ENCODE measurements around the gene GPR162. TPM values are rescaled to one million over a fixed set of nuclear protein-coding genes. Genes with fewer than 3 reads are reported as not detected.

The GPR162 gene
- total RNA-seq, 2 experiments from 2014 or later = 0.30 to 0.51 TPM

DNA sequence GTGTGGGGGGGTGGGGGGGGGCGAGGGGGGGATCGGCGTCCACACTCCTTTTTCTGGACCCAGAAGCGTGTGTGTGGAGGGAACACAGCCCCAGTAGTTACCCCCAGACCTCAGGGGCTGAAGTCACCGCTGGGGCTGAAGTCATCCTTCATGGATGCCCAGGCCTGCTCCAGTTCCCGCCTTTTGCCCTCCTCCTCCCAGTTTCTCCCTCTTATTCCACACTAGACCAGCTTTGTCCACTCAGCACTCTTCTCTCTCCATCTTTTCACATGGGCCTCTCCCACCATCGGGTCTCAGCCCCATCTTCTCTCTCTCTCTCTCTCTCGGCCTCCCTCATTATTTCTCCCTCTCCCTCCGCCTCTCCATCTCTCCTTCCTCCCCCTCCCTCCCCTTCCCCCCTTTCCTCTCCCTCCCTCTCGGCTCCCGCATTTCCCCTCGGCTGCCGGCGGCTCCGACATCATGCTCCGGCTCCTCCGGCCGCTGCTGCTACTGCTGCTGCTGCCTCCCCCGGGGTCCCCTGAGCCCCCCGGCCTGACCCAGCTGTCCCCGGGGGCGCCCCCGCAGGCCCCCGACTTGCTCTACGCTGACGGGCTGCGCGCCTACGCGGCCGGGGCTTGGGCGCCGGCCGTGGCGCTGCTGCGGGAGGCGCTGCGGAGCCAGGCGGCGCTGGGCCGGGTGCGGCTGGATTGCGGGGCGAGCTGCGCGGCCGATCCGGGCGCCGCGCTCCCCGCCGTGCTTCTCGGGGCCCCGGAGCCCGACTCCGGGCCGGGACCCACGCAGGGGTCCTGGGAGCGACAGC lies 6.6 kb downstream of the GPR162 start, which contains the start of gene P3H3:
TSS of gene P3H3 (plus strand) at position 426 of the 799 bp plus-strand sequence. CDS start at position 460, 34 bp downstream.
- Mint-ChIP-seq H3K27me3 (peaks cover 64% of the 10 kb centered on the region), H3K9me3 (no peaks in the 10 kb centered on the region)
- POLR2A ChIA-PET = interaction anchor here (1.1 to 1.7 kb wide), 3 partner anchors 23 to 45 kb away, joined by 3 to 5 read pairs (median 4); partner anchors contain the start of genes CD4, CDCA3 and SPSB2

GRCh38 chr12:6828781-6829535 lies 7.3 kb downstream of the GPR162 start:
- Mint-ChIP-seq H3K4me1 (peaks cover 15% of the 10 kb centered on the region), H3K27me3 (peaks cover 61% of the 10 kb centered on the region), H3K27ac (peak overlapping the region; percentile 70), H3K36me3 (no peaks in the 10 kb centered on the region), H3K9me3 (no peaks in the 10 kb centered on the region), H3K4me3 (peak overlapping the region; percentile 82)
- DNase-seq = peak; percentile 64
- ATAC-seq (ENCODE audit: low read depth) = peak; percentile 50
- POLR2A ChIA-PET = interaction anchor here (0.6 to 1.7 kb wide), 5 partner anchors 22 to 249 kb away, joined by 3 to 7 read pairs (median 5); partner anchors contain the start of genes CD4, CDCA3, MLF2 and SPSB2

More for the DNA sequence above, 6.6 kb downstream of the GPR162 start, which contains the start of gene P3H3:
- H3K27ac Mint-ChIP-seq = peak within 1 kb of the TSS; percentile 70
- H3K4me3 Mint-ChIP-seq = peak within 1 kb of the TSS; percentile 84
- peak; percentile 63 for DNase-seq
- peaks cover 15% of the 10 kb centered on the region for H3K4me1 Mint-ChIP-seq
- peak; percentile 44 for ATAC-seq (ENCODE audit: low read depth)
- H3K36me3 Mint-ChIP-seq = no peaks in the 10 kb centered on the region

- DNase-seq = no peak
- POLR2A ChIA-PET = interaction anchor here (0.6 to 1.4 kb wide), 5 partner anchors 41 to 250 kb away, joined by 3 to 7 read pairs (median 4); partner anchors contain the start of genes CD4, MLF2 and SPSB2
- Mint-ChIP-seq H3K27ac (no peak overlapping the region), H3K9me3 (no peaks in the 10 kb centered on the region), H3K27me3 (peaks cover 58% of the 10 kb centered on the region), H3K4me3 (peak overlapping the region; percentile 82), H3K4me1 (peaks cover 15% of the 10 kb centered on the region), H3K36me3 (no peaks in the 10 kb centered on the region)
- no peak for ATAC-seq (ENCODE audit: low read depth)
Observed at GRCh38 chr12:6829536-6830220, 8.1 kb downstream of the GPR162 start.

DNA sequence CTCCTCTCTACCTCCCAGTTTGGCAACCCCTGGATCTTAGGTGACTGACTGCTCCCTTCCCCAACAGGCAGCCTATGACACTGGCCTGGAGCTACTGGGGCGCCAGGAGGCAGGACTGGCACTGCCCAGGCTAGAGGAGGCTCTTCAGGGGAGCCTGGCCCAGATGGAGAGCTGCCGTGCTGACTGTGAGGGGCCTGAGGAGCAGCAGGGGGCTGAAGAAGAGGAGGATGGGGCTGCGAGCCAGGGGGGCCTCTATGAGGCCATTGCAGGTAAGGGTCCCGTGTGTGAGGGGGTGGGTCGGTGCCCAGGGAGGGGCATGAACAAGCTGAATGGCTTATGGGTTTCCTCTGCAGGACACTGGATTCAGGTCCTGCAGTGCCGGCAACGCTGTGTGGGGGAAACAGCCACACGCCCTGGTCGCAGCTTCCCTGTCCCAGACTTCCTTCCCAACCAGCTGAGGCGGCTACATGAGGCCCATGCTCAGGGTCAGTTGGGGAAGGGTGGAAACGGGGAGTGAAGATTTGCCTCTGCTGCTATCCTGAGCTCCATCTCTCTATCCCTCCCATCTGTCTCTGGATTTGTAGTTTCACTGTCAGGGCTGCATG lies 8.8 kb downstream of the GPR162 start:
- Mint-ChIP-seq H3K4me1 (peaks cover 17% of the 10 kb centered on the region), H3K9me3 (no peaks in the 10 kb centered on the region), H3K4me3 (no peak overlapping the region), H3K36me3 (no peaks in the 10 kb centered on the region), H3K27ac (no peak overlapping the region), H3K27me3 (peaks cover 53% of the 10 kb centered on the region)
- peak; percentile 34 for DNase-seq
- POLR2A ChIA-PET = interaction anchor here (1.1 to 1.3 kb wide), 2 partner anchors 21 to 77 kb away, joined by 3 to 4 read pairs; partner anchors contain the start of genes MLF2 and USP5
- no peak for ATAC-seq (ENCODE audit: low read depth)

DNA sequence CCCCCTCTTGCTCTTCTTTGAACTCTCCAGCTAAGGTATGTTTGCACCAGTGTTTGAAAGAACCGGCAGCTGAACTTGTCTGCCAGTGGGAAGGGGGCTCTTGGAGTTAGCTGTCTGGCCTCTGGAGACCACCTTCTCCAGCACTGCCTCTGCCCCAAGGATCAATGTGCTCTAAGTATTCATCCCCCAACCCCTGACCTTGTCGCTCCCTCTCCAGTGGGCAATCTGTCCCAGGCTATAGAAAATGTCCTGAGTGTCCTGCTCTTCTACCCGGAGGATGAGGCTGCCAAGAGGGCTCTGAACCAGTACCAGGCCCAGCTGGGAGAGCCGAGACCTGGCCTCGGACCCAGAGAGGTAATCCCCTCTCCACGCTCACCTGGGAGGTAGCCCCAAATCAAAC lies 9.4 kb downstream of the GPR162 start:
- Mint-ChIP-seq H3K36me3 (no peaks in the 10 kb centered on the region), H3K4me3 (no peak overlapping the region), H3K4me1 (peaks cover 19% of the 10 kb centered on the region), H3K9me3 (no peaks in the 10 kb centered on the region), H3K27me3 (peaks cover 48% of the 10 kb centered on the region), H3K27ac (no peak overlapping the region)
- POLR2A ChIA-PET = interaction anchor here (1.1 to 1.3 kb wide), 2 partner anchors 21 to 78 kb away, joined by 3 to 4 read pairs; partner anchors contain the start of genes MLF2 and USP5
- ATAC-seq (ENCODE audit: low read depth) (no peak), DNase-seq (no peak)

GRCh38 chr12:6831450-6831995 lies 9.9 kb downstream of the GPR162 start:
- ATAC-seq (ENCODE audit: low read depth) = no peak
- Mint-ChIP-seq H3K27ac (no peak overlapping the region), H3K9me3 (no peaks in the 10 kb centered on the region), H3K36me3 (no peaks in the 10 kb centered on the region), H3K27me3 (peaks cover 44% of the 10 kb centered on the region), H3K4me1 (peaks cover 19% of the 10 kb centered on the region), H3K4me3 (no peak overlapping the region)
- no peak for DNase-seq
- POLR2A ChIA-PET = no interaction called here

DNA sequence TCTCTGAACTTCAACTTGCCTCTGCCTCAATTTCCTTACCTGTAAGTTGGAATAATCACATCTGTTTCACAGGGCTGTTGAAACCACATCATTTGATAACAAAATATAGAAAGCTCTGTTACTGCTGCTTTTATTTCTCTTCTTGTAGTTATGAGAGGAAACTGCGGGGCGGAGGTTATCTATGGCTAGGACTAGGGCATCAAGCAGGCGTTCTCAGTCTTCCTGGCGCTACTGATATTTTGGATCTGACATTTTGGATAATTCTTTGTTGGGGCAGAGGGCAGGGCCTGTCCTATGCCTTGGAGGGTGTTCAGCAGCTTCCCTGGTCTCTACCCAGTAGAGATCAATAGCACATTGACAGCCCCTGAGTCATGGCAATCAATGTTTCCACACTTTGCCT lies 10.5 kb downstream of the GPR162 start:
- ATAC-seq (ENCODE audit: low read depth) (no peak), DNase-seq (no peak)
- Mint-ChIP-seq H3K4me3 (no peak overlapping the region), H3K36me3 (no peaks in the 10 kb centered on the region), H3K27me3 (peaks cover 38% of the 10 kb centered on the region), H3K9me3 (no peaks in the 10 kb centered on the region), H3K27ac (no peak overlapping the region), H3K4me1 (peaks cover 19% of the 10 kb centered on the region)
- POLR2A ChIA-PET = no interaction called here

DNA sequence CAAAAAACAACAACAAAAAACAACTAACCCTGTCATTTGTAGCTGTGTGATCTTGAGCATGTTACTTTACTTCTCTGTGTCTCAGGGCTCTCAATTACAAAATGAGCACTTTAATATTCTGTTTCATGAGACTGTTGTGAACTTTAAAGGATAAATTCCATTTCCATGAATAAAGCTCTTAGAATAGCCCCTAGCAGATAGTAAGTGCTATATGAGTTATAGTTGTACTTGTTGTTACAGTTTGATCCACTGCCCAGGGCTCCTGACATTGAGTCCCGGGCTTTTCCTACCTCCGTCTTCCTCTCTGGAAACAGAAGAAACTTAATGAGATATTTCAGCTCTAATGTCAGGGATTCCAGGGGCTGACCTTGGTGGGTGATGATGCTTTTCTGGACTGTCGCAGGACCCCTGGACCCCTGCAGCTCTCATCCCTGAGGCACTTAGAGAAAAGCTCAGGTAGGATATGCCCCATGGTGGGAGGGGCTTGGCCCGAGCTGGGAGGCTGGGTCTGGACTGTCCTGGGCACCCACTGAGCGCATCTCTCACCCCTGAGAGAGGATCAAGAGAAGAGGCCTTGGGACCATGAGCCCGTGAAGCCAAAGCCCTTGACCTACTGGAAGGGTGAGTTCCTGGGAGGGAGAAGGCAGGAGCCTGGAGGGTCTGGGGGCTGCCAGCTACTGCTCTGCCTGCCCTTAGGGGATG lies 11.7 kb downstream of the GPR162 start:
- Mint-ChIP-seq H3K27ac (no peak overlapping the region), H3K4me1 (peaks cover 12% of the 10 kb centered on the region), H3K27me3 (peaks cover 29% of the 10 kb centered on the region), H3K4me3 (no peak overlapping the region), H3K9me3 (no peaks in the 10 kb centered on the region), H3K36me3 (no peaks in the 10 kb centered on the region)
- DNase-seq (no peak), ATAC-seq (ENCODE audit: low read depth) (no peak)
- POLR2A ChIA-PET = interaction anchor here (1.2 to 2.5 kb wide), 3 partner anchors 9 to 18 kb away, joined by 3 to 14 read pairs (median 4); partner anchors contain the start of gene CDCA3

DNA sequence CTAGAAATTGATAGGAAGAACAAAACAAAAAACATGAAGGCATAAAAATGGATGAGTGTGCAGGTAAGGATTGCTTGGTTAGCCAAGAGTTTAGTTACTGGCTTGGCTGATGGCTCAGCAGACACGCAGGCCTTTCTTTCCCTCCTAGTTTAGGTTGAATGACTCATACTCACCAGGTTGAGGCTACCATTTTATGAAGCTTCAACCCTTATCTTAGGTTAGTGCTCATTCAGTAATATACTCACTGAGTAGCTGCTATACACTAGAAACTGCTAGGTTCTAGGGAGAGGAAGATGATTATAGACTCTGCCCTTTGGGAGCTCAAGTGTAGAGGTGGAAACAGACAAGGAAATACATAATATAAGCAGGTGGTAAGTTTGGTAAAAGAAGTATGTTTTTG lies 12.6 kb downstream of the GPR162 start:
- POLR2A ChIA-PET = interaction anchor here (0.7 to 2.5 kb wide), 5 partner anchors 12 to 81 kb away, joined by 3 to 14 read pairs (median 4); partner anchors contain the start of genes CDCA3, MLF2 and USP5
- ATAC-seq (ENCODE audit: low read depth) (no peak), DNase-seq (no peak)
- Mint-ChIP-seq H3K36me3 (no peaks in the 10 kb centered on the region), H3K4me1 (peaks cover 7% of the 10 kb centered on the region), H3K4me3 (no peak overlapping the region), H3K9me3 (no peaks in the 10 kb centered on the region), H3K27ac (no peak overlapping the region), H3K27me3 (peaks cover 24% of the 10 kb centered on the region)

DNA sequence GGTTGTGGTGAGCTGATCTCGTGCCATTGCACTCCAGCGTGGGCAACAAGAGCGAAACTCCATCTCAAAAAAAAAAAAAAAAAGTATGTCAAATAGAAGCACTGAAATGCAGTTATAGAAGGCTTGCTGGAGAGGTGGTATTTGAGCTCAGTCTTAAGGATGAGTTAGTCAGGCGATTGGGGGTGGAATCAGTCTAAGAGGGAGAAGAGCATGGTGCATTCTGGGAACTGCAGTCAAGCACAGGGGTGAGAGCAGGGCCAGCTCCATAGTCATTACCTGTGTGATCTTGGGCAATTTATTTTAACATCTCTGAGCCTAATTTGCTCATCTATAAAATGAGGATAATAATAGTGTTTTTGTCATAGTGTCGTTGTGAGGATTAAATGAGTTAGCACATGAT lies 13.3 kb downstream of the GPR162 start:
- peaks cover 7% of the 10 kb centered on the region for H3K4me1 Mint-ChIP-seq
- H3K27ac Mint-ChIP-seq = no peak overlapping the region
- H3K4me3 Mint-ChIP-seq = no peak overlapping the region
- no peaks in the 10 kb centered on the region for H3K36me3 Mint-ChIP-seq
- DNase-seq (no peak), ATAC-seq (ENCODE audit: low read depth) (no peak)
- POLR2A ChIA-PET = interaction anchor here (0.7 to 2.5 kb wide), 6 partner anchors 13 to 302 kb away, joined by 3 to 14 read pairs (median 4); partner anchors contain the start of genes CDCA3, MLF2 and USP5
- peaks cover 17% of the 10 kb centered on the region for H3K27me3 Mint-ChIP-seq
- H3K9me3 Mint-ChIP-seq = no peaks in the 10 kb centered on the region

- ATAC-seq (ENCODE audit: low read depth) (no peak), DNase-seq (no peak)
Observed at GRCh38 chr12:6836851-6837250, 15.2 kb downstream of the GPR162 start.

More at GRCh38 chr12:6836851-6837250, 15.2 kb downstream of the GPR162 start:
- H3K36me3 Mint-ChIP-seq = no peaks in the 10 kb centered on the region
- POLR2A ChIA-PET = interaction anchor here (1.1 kb wide), 1 partner anchor 14 kb away, joined by 6 read pairs; the partner anchor contains the start of gene CDCA3
- H3K27ac Mint-ChIP-seq = no peak overlapping the region
- peaks cover 7% of the 10 kb centered on the region for H3K4me1 Mint-ChIP-seq
- H3K27me3 Mint-ChIP-seq = peaks cover 7% of the 10 kb centered on the region
- H3K4me3 Mint-ChIP-seq = no peak overlapping the region
- H3K9me3 Mint-ChIP-seq = no peaks in the 10 kb centered on the region
